ENCODE data around the gene BRD2. TPM values are rescaled to one million over a fixed set of nuclear protein-coding genes. Genes with fewer than 3 reads are reported as not detected.

BRD2 gene
- total and polyA plus RNA-seq, 9 of the 15 experiments (the other 6 are each of a cell fraction or from before 2014, with no cell fraction given): 19.0 to 252 (median 181) TPM

DNA sequence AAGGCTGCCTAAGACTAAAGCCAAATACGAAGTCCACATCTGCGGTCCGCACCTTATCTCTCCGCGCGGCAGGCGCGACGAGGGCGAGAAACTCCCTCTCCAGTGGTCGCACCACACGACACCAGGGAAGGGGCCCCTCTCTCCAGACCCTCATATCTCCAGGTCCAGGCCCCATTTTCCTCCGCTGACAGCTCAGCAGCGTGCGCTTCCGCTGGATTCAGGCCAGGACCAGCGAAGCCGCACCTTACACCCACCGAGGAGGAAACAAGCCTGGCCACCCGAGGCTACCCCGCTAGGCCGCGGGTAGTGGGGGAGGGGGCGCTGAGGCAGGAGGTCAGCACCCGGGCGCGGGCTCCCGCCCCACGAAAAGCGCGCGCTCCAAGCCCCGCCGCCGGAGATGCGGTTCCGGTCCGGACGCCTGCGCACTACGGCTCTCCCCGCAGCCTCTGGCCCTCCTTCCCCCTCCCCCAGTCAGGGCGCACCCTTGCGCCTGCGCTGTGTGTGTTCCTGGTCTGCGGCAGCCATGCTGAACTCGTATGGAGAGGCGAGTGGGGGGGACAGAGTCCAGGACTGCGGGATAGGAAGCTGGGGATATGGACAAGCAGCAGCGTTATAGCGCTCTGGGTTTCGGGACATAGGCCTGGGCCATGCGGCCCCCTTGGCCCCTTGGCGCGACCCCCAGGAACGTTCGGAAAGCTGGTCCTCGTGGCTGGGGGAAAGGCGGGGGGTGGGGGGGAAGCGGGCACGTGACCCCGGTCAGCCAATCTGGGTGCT lies at the start of gene BRD2 (continued):
- TF ChIP-seq, protein P1, sequence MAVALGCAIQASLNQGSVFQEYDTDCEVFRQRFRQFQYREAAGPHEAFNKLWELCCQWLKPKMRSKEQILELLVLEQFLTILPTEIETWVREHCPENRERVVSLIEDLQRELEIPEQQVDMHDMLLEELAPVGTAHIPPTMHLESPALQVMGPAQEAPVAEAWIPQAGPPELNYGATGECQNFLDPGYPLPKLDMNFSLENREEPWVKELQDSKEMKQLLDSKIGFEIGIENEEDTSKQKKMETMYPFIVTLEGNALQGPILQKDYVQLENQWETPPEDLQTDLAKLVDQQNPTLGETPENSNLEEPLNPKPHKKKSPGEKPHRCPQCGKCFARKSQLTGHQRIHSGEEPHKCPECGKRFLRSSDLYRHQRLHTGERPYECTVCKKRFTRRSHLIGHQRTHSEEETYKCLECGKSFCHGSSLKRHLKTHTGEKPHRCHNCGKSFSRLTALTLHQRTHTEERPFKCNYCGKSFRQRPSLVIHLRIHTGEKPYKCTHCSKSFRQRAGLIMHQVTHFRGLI (CRISPR knock-in tag; IDR thresholded peaks at IDR 0.05): no peak
- TF ChIP-seq NFATC3 (IDR thresholded peaks at IDR 0.05) (no peak), KDM4B (IDR thresholded peaks at IDR 0.05; ENCODE audit: borderline replicate concordance in 2 of 2, low read depth in 1 of 2) (no peak; a peak in 1 of 4 replicates), FOSL1 (tag; conservative IDR thresholded peaks at IDR 0.05) (no peak), ZNF764 (CRISPR knock-in tag; IDR thresholded peaks at IDR 0.05; ENCODE audit: low read depth) (no peak), ZNF785 (CRISPR knock-in tag; IDR thresholded peaks at IDR 0.05) (no peak), ZKSCAN3 (CRISPR knock-in tag; IDR thresholded peaks at IDR 0.05) (peak; percentile 71), SMAD2 (IDR thresholded peaks at IDR 0.05; ENCODE audit: low read depth, low read length) (no peak), NFYB (IDR thresholded peaks at IDR 0.05; ENCODE audit: extremely low read depth, insufficient read length) (no peak), GABPB1 (CRISPR knock-in tag; IDR thresholded peaks at IDR 0.05) (peak; percentile 79), ZNF324 (CRISPR knock-in tag; IDR thresholded peaks at IDR 0.05) (no peak), RHOXF2B (CRISPR knock-in tag; conservative IDR thresholded peaks at IDR 0.05) (no peak), HMG20A (CRISPR knock-in tag; conservative IDR thresholded peaks at IDR 0.05) (no peak), CXXC5 (CRISPR knock-in tag; IDR thresholded peaks at IDR 0.05) (peak; percentile 94), ZC3H4 (CRISPR knock-in tag; IDR thresholded peaks at IDR 0.05; ENCODE audit: borderline replicate concordance) (no peak), CEBPB (tag; IDR thresholded peaks at IDR 0.05) (no peak), ZNF445 (CRISPR knock-in tag; IDR thresholded peaks at IDR 0.05; ENCODE audit: low read depth) (no peak), SIRT6 (IDR thresholded peaks at IDR 0.05; ENCODE audit: low read depth, low read length) (no peak), ZNF232 (CRISPR knock-in tag; IDR thresholded peaks at IDR 0.05) (peak; percentile 88)
- TF ChIP-seq, protein P2, sequence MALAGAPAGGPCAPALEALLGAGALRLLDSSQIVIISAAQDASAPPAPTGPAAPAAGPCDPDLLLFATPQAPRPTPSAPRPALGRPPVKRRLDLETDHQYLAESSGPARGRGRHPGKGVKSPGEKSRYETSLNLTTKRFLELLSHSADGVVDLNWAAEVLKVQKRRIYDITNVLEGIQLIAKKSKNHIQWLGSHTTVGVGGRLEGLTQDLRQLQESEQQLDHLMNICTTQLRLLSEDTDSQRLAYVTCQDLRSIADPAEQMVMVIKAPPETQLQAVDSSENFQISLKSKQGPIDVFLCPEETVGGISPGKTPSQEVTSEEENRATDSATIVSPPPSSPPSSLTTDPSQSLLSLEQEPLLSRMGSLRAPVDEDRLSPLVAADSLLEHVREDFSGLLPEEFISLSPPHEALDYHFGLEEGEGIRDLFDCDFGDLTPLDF (CRISPR knock-in tag; IDR thresholded peaks at IDR 0.05): peak; percentile 97
- TF ChIP-seq, protein P3, sequence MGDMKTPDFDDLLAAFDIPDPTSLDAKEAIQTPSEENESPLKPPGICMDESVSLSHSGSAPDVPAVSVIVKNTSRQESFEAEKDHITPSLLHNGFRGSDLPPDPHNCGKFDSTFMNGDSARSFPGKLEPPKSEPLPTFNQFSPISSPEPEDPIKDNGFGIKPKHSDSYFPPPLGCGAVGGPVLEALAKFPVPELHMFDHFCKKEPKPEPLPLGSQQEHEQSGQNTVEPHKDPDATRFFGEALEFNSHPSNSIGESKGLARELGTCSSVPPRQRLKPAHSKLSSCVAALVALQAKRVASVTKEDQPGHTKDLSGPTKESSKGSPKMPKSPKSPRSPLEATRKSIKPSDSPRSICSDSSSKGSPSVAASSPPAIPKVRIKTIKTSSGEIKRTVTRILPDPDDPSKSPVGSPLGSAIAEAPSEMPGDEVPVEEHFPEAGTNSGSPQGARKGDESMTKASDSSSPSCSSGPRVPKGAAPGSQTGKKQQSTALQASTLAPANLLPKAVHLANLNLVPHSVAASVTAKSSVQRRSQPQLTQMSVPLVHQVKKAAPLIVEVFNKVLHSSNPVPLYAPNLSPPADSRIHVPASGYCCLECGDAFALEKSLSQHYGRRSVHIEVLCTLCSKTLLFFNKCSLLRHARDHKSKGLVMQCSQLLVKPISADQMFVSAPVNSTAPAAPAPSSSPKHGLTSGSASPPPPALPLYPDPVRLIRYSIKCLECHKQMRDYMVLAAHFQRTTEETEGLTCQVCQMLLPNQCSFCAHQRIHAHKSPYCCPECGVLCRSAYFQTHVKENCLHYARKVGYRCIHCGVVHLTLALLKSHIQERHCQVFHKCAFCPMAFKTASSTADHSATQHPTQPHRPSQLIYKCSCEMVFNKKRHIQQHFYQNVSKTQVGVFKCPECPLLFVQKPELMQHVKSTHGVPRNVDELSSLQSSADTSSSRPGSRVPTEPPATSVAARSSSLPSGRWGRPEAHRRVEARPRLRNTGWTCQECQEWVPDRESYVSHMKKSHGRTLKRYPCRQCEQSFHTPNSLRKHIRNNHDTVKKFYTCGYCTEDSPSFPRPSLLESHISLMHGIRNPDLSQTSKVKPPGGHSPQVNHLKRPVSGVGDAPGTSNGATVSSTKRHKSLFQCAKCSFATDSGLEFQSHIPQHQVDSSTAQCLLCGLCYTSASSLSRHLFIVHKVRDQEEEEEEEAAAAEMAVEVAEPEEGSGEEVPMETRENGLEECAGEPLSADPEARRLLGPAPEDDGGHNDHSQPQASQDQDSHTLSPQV (IDR thresholded peaks at IDR 0.05): no peak
- TF ChIP-seq, protein P4, sequence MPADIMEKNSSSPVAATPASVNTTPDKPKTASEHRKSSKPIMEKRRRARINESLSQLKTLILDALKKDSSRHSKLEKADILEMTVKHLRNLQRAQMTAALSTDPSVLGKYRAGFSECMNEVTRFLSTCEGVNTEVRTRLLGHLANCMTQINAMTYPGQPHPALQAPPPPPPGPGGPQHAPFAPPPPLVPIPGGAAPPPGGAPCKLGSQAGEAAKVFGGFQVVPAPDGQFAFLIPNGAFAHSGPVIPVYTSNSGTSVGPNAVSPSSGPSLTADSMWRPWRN (IDR thresholded peaks at IDR 0.05; ENCODE audit: low read depth): peak; percentile 55; the same call in 1 of the 2 replicates

All from K562 (cell line).